HG03439 (cell line): ENCODE data around the gene C12orf75.
"Not testable (repeated sequence)": the region's sequence is repeated elsewhere in the genome, so short reads cannot be mapped to it uniquely, and the experiment has no call there.

Experiments used
- ATAC-seq: cut with Tn5 transposase; IDR thresholded peaks from one replicate; pipeline ENCODE4 v1.9.1; 2021; ENCODE audit warnings: mild to moderate bottlenecking, moderate library complexity; ENCODE audit not compliant: unreplicated experiment

The C12orf75 gene

DNA sequence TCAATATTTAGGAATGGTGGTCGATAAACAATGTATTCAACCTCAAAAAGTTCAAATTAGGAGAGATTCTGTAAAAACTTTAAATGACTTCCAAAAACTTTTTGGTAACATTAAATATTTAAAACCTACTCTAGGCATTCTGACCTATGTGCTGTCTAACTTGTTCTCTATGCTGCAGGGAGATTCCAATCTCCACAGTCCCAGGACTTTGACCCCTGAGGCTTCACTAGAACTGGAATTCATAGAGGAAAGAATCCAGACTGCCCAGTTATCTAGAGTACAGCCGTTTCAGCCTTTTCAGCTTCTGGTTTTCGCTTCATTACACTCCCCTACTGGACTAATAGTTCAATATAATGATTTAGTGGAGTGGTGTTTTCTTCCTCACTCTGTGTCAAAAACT is 21.1 kb upstream of the C12orf75 start:
- ATAC-seq, result not testable (repeated sequence)

GRCh38 chr12:105310476-105311085 is 19.9 kb upstream of the C12orf75 start:
- ATAC-seq, result not testable (repeated sequence)

- not testable (repeated sequence) for ATAC-seq
Observed at GRCh38 chr12:105311936-105312335, 18.6 kb upstream of the C12orf75 start.

GRCh38 chr12:105313755-105314154 is 16.7 kb upstream of the C12orf75 start:
- not testable (repeated sequence) for ATAC-seq

DNA sequence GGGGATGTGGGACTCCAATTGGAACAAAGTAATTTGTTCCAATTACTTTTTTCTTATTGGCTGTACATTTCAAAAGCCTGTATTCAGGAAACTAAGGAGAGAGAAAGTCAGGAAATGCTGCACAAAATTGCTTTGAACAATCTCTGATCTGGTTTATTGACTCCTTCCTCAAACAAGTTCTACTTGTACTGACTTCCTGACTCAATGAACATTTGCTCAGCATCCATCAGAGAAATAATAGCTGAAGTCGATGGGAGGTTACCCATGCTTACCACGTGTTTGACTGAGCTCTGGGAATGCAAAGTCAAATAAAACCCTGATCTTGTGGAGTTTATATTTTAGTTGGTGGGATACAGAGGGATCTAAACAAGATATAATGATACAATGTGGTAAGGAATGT is 15.4 kb upstream of the C12orf75 start:
- no peak for ATAC-seq

- no peak for ATAC-seq
Observed at GRCh38 chr12:105315726-105316125, 14.8 kb upstream of the C12orf75 start.

GRCh38 chr12:105316931-105317852 is 13.3 kb upstream of the C12orf75 start:
- no peak for ATAC-seq

DNA sequence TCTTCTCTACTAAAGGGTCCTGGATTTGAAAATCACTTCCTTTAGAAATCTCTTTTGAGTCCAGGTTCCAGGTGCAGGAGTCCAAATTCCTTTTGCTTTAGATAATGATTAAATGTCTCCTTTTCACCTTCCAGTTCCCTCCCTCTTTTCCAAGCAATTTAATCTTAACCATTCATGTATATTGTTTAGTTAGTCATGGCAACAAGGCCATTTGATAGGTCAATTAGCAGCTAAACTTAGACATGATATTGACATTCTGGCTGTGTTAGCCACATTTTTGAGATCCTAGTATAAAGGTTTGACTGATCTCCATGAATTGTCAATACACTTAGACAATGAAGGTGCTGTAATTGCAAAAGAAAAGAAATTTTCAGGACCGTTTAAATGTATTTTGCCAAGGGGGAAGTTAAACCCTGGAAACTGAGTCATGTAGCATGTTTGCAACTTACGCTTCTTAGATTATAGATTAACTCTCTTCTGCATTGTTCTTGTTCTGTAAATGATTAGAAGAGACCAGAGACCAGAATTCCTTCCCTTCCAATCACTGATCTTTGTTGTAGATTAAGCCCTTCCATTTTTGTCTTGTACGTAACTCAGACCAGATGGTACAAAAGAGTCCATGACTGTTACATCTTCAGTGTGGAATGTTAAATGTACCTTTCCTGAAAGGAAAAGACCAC is 12.4 kb upstream of the C12orf75 start:
- no peak for ATAC-seq

DNA sequence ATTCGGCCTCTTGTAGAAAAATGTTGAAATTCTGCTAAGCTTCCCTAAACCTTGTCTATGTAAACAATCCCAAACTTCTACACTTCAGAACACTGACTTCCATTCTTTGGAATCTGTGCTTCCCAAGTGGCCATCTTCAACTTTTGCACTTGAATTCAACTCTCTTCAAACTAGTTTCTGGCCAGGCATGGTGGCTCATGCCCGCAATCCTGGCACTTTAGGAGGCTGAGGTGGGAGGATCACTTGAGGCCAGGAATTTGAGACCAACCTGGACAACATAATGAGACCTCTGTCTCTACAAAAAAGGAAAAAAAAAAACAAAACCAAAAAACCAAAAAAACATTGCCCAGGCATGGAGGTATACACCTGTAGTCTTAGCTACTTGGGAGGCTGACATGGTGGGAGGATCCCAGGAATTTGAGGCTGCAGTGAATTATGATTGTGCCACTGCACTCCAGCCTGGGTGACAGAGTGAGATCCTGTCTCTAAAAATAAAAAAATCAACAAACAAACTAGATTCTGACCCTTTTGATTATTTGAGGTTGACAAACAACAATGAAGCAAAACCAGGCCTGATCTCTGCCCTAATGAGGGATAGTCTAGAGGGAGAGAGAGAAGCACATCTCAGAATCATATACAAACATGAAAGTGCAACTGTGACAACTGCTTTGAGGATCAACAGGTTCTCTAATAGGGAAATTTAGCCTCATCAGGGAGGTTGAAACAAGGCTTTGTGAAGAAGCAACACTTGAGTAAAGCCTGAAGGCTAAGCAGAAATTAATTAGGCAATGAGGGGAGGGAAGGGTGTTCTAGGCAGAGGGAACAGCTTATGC is 11.6 kb upstream of the C12orf75 start:
- ATAC-seq, result no peak

DNA sequence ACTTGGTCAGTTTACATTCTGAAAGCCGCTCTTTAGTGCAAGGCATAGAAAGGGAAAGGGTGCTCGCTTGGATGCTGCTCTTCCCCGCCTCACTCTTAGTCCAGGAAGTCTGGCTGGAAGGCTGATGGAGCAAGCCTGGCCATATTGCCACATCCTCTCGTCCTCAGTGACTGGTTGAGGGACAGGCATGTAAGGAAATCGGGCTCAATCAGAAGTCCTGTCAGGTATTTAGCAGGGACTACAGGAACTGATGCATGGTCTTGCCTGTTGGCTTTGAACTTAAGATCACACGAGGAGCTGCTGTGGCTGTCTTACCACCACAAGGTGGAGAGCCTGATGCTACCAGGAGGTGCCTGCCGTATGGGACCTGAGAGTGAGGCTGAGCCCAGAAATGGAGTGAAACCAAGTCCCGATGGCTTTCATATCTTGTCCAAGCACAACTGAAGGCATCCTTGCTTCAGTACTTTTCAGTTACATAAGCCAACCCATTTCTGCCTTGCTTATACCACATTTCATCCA is 10.7 kb upstream of the C12orf75 start:
- ATAC-seq, result no peak

DNA sequence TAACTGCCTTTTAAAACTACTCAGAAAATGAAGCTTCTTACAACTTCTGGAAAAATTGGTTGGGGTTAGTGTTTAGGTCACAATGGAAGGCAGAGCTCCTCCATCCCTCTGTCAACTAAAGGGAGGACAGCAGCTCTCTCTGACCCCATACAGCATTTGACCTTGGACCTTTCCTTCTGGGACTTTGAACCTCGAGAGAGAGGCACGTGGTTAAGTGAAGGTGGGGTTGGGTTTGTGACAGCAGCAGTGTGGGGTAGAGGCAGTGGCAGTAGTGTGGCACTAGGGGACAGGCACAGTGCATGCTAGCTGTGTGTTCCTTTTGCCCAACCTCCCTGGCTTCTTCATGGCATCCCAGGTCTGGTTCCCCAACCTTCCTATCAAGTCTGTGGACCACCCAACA is 9.4 kb upstream of the C12orf75 start:
- ATAC-seq, result no peak

GRCh38 chr12:105322070-105322469 is 8.4 kb upstream of the C12orf75 start:
- ATAC-seq, result no peak

- ATAC-seq, result no peak
Observed at GRCh38 chr12:105324704-105325103, 5.8 kb upstream of the C12orf75 start.

GRCh38 chr12:105325117-105325516 is 5.4 kb upstream of the C12orf75 start:
- no peak for ATAC-seq

DNA sequence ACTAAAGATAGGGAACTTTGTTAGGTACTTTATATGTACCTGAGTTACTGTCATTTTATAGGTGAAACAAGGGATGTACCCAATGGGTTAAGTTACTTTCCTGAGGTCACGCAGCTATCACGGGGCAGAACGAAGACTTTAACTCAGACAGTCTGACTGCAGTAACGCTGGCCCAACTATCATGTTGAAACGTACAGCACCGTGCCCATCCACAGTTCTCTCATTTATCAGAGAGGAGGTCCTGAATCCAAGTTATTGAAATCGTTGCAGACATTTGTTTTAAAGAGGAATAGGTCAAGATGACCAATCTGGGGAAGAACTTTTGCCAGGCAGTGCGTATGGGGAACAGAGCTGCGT is 587 bp upstream of the C12orf75 start:
- no peak for ATAC-seq

GRCh38 chr12:105330931-105331804 is 677 bp downstream of the C12orf75 start:
- peak; percentile 26 for ATAC-seq

- ATAC-seq, result no peak
Observed at GRCh38 chr12:105331805-105332251, 1.3 kb downstream of the C12orf75 start.

DNA sequence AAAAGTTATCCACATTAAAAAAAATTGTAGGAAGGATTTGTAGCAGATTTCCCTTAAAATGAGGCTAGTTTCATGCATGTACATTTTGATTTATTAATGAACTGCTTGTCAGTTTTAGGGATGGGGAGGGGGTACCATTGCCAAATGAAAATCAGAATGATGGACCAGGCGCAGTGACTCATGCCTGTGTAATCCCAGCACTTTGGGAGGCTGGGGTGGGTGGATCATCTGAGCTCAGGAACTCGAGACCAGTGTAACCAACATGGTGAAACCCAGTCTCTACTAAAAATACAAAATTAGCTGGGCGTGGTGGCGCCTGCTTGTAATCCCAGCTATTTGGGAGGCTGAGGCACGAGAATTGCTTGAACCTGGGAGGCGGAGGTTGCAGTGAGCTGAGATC is 1.8 kb downstream of the C12orf75 start:
- not testable (repeated sequence) for ATAC-seq

DNA sequence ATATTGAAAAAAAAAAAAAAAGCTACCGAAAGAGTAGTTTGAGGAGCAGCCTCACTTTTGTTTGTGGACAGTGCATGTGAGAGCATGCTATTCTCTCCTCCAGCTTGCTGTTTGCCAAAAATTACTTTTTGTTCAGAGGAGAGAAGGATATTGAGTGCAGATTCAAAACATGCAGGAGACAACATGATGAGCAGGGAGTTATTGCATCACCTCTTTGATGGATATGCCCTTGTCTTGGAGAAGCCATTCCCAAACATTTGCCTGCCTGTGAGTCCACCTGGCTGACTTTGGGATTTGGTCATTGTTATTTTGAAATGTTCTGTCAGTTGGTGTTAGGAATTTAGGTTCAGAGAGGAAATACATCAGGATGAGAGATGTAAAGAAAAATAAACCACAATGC is 2.4 kb downstream of the C12orf75 start:
- ATAC-seq, result no peak

GRCh38 chr12:105334001-105334400 is 3.5 kb downstream of the C12orf75 start:
- ATAC-seq, result no peak
